ENCODE measurements around the gene CRBN. TPM values are rescaled to one million over a fixed set of nuclear protein-coding genes. Genes with fewer than 3 reads are reported as not detected.

CRBN gene
- total and polyA plus RNA-seq, 9 of the 15 experiments (the other 6 are each of a cell fraction or from before 2014, with no cell fraction given) = 40.8 to 331 (median 57.4) TPM

GRCh38 chr3:3172627-3173026, 6.9 kb downstream of the CRBN start:
- BruUV-seq (replicated peaks) = no TSS peak
- peaks cover 20% of the 10 kb centered on the region for H3K79me2 ChIP-seq (ENCODE audit: control insufficient read depth, insufficient read depth, low read length)
- H3K9me1 ChIP-seq (ENCODE audit: control insufficient read depth, insufficient read depth, low read length) = no peaks in the 10 kb centered on the region
- peaks cover 0 to under 1% of the 10 kb centered on the region in 2 experiments; a peak in 1 of 5 replicates for H3K4me1 ChIP-seq (replicated peaks in 1 of 2; ENCODE audit: control insufficient read depth in 2 of 2, insufficient read depth in 2 of 2, low read length in 2 of 2)
- in situ Hi-C loops (cut with MboI) (no loop called here), intact Hi-C loops (cut with micrococcal nuclease) (loop anchor here (10.0 kb wide), 1 partner anchor 138 kb away; no protein-coding TSS in a partner anchor)
- H3K27ac ChIP-seq (ENCODE audit: extremely low read depth, low read depth, low read length) = no peak overlapping the region
- WGBS (ENCODE audit: insufficient coverage, low coverage, missing lambda C conversion rate) = 69% methylated on average over 1 of the region's 1 CpG
- ChIA-PET CTCF (ENCODE audit: low intra/inter-chr PET ratio) (no interaction called here), POLR2A (interaction anchor here (0.6 to 1.0 kb wide), 2 partner anchors 9 to 43 kb away, joined by 3 read pairs; no protein-coding TSS in a partner anchor)
- no peak overlapping the region for H3K4me3 ChIP-seq
- H3K4me2 ChIP-seq (ENCODE audit: insufficient read depth, low read length) = no peak overlapping the region
- no peaks in the 10 kb centered on the region for H3K9me3 ChIP-seq (replicated peaks; ENCODE audit: control insufficient read depth, insufficient read depth, low read depth, low read length)
- no peak overlapping the region for H3K9ac ChIP-seq (ENCODE audit: insufficient read depth in 1 of 2, low read depth in 2 of 2, low read length in 2 of 2)
- ATAC-seq (no peak), DNase-seq (ENCODE audit: extremely low read depth in 1 of 4, low spot score in 3 of 4) (no peak), FAIRE-seq (no peak)
- no peaks in the 10 kb centered on the region for H4K20me1 ChIP-seq (replicated peaks; ENCODE audit: control insufficient read depth, insufficient read depth, low read length)
- H3K36me3 ChIP-seq (ENCODE audit: control insufficient read depth, insufficient read depth, low read length) = peaks cover 58% of the 10 kb centered on the region
- H2AFZ ChIP-seq (ENCODE audit: low read depth, low read length) = no peak overlapping the region
- H3K27me3 ChIP-seq (ENCODE audit: control insufficient read depth in 2 of 2, insufficient read depth in 2 of 2, low read length in 2 of 2) = no peaks in the 10 kb centered on the region
- TF ChIP-seq BCLAF1 (IDR thresholded peaks at IDR 0.05; ENCODE audit: borderline replicate concordance in 1 of 2, control insufficient read depth in 1 of 2, low read depth in 2 of 2, low read length in 1 of 2) (no peak), ZNF212 (CRISPR knock-in tag; IDR thresholded peaks at IDR 0.05) (no peak), RCOR1 (IDR thresholded peaks at IDR 0.05; ENCODE audit: borderline replicate concordance in 1 of 2, low read depth in 2 of 2, low read length in 2 of 2) (no peak), CBX2 (IDR thresholded peaks at IDR 0.05; ENCODE audit: insufficient read depth, low read length, poor library complexity, severe bottlenecking) (no peak), COPS2 (conservative IDR thresholded peaks at IDR 0.05) (no peak), PML (IDR thresholded peaks at IDR 0.05; ENCODE audit: low read length) (no peak), ZNF57 (CRISPR knock-in tag; IDR thresholded peaks at IDR 0.05) (no peak), NELFE (IDR thresholded peaks at IDR 0.05; ENCODE audit: insufficient read depth, insufficient read length) (no peak), ZNF316 (IDR thresholded peaks at IDR 0.05) (no peak), E2F6 (IDR thresholded peaks at IDR 0.05; ENCODE audit: borderline replicate concordance in 1 of 2, extremely low read depth in 1 of 2, insufficient read depth in 1 of 2, insufficient read length in 1 of 2, low read depth in 1 of 2, low read length in 1 of 2, poor library complexity in 1 of 2, severe bottlenecking in 1 of 2) (no peak), HOMEZ (CRISPR knock-in tag; IDR thresholded peaks at IDR 0.05) (no peak), TEAD1 (CRISPR knock-in tag; IDR thresholded peaks at IDR 0.05) (no peak), MTA2 (IDR thresholded peaks at IDR 0.05; ENCODE audit: low read depth) (no peak), ZNF740 (CRISPR knock-in tag; IDR thresholded peaks at IDR 0.05) (no peak), ZNF740 (tag; IDR thresholded peaks at IDR 0.05) (no peak)

All from K562 (cell line).